Panc1 (cell line): ENCODE results near the gene B4GALT4. TPM values are rescaled to one million over a fixed set of nuclear protein-coding genes. Genes with fewer than 3 reads are reported as not detected.

Experiments
- ATAC-seq: fragments of 200-7000 bp; cut with Tn5 transposase; 2 replicates; pipeline ENCODE4 v1.9.1; 2020; ENCODE audit warnings: mild to moderate bottlenecking, moderate library complexity
- BruUV-seq: library from RNA; stranded (reverse); fragments of 400-500 nt; replicated peaks from 2 replicates; lab custom pipeline; 2021; lab: Mats Ljungman, UMichigan
- CTCF ChIA-PET: fragments of 300-600 bp; sonication (Branson Sonifier 250); formaldehyde crosslinking; loops from one replicate; lab custom pipeline; 2022; ENCODE audit warnings: antibody characterized with exemption; lab: Charles Lee
- POLR2A ChIA-PET: fragments of 300-600 bp; sonication (Branson Sonifier 250); formaldehyde crosslinking; loops from one replicate; lab custom pipeline; 2022; ENCODE audit warnings: antibody characterized with exemption; lab: Charles Lee
- DNase-seq: peaks from one replicate; pipeline ENCODE4 v3.0.0-alpha.2; 2010; ENCODE audit warnings: low read depth, low spot score
- H3K27ac ChIP-seq: 2 replicates; pipeline ENCODE4 v1.5.1; 2011; ENCODE audit warnings: mild to moderate bottlenecking, low read length, inconsistent platforms
- H3K27me3 ChIP-seq: fragments of 200-500 bp; sonication (Bioruptor generic); 2 replicates; pipeline ENCODE4 v1.6.0; 2014; ENCODE audit warnings: low read length, inconsistent platforms; ENCODE audit not compliant: control insufficient read depth, insufficient read depth
- H3K36me3 ChIP-seq: fragments of 200-500 bp; sonication (Bioruptor generic); 2 replicates; pipeline ENCODE4 v1.5.1; 2014; ENCODE audit warnings: inconsistent platforms, mild to moderate bottlenecking, low read length, moderate library complexity; ENCODE audit not compliant: control insufficient read depth, insufficient read depth
- H3K4me1 ChIP-seq: 2 replicates; pipeline ENCODE4 v1.5.1; 2011; ENCODE audit warnings: inconsistent platforms, mild to moderate bottlenecking, low read length, moderate library complexity; ENCODE audit not compliant: control insufficient read depth, insufficient read depth
- H3K4me3 ChIP-seq, 2 experiments: 2 replicates each; pipeline ENCODE4 v1.5.1; 2011 to 2012; ENCODE audit warnings: low read depth in 2 of 2, low read length in 2 of 2, mild to moderate bottlenecking in 2 of 2, inconsistent platforms in 1 of 2, moderate library complexity in 1 of 2
- H3K9me3 ChIP-seq: fragments of 200-500 bp; sonication (Bioruptor generic); 2 replicates; pipeline ENCODE4 v1.5.1; 2014; ENCODE audit warnings: low read depth, mild to moderate bottlenecking, inconsistent platforms, low read length, moderate library complexity; ENCODE audit not compliant: control insufficient read depth, insufficient read depth
- POLR2AphosphoS5 ChIP-seq: IDR thresholded peaks from 2 replicates; pipeline ENCODE4 v1.6.1; 2012; ENCODE audit warnings: mild to moderate bottlenecking, low read depth, low read length, moderate library complexity
- SIN3A ChIP-seq: IDR thresholded peaks from 2 replicates; pipeline ENCODE4 v1.6.1; 2012; ENCODE audit warnings: low read depth, mild to moderate bottlenecking, low read length, moderate library complexity, borderline replicate concordance; ENCODE audit not compliant: insufficient read depth
- TCF7L2 ChIP-seq: IDR thresholded peaks from 2 replicates; pipeline ENCODE4 v1.6.1; 2011; ENCODE audit warnings: mild to moderate bottlenecking, low read depth, low read length, inconsistent platforms
- in situ Hi-C: cut with HindIII; loops from 2 replicates; pipeline ENCODE4 v1.10.0; 2016; ENCODE audit warnings: low sequenced_read_pairs, low pct_unique_long_range_greater_than_20kb
- intact Hi-C: fragments of 100-400 bp; cut with micrococcal nuclease; formaldehyde crosslinking; loops from one replicate; pipeline ENCODE4 v1.10.0; 2022; ENCODE audit not compliant: unreplicated experiment
- total RNA-seq: library from RNA; stranded (reverse); gene quantifications from one replicate; pipeline ENCODE4 v1.2.1, GENCODE V29; 2021; ENCODE audit not compliant: unreplicated experiment
- TF ChIP-seq, protein P1 (sequence below): fragments of 450-650 bp; IDR thresholded peaks from 2 replicates; pipeline ENCODE4 v1.5.1; 2017; ENCODE audit warnings: mild to moderate bottlenecking
- TF ChIP-seq, protein P2 (sequence below), 2 experiments: IDR thresholded peaks; 2 replicates each; pipeline ENCODE4 v1.6.1; 2011 to 2012; ENCODE audit warnings: low read depth in 2 of 2, control low read depth in 1 of 2, low read length in 1 of 2, mild to moderate bottlenecking in 1 of 2, moderate library complexity in 1 of 2; ENCODE audit not compliant: insufficient read depth in 1 of 2

B4GALT4 gene
- total RNA-seq, 1 experiment from 2014 or later = 27.4 TPM

GRCh38 chr3:119206611-119207511, 33.8 kb downstream of the B4GALT4 start:
- TF ChIP-seq TCF7L2 = no peak
- TF ChIP-seq, protein P1, sequence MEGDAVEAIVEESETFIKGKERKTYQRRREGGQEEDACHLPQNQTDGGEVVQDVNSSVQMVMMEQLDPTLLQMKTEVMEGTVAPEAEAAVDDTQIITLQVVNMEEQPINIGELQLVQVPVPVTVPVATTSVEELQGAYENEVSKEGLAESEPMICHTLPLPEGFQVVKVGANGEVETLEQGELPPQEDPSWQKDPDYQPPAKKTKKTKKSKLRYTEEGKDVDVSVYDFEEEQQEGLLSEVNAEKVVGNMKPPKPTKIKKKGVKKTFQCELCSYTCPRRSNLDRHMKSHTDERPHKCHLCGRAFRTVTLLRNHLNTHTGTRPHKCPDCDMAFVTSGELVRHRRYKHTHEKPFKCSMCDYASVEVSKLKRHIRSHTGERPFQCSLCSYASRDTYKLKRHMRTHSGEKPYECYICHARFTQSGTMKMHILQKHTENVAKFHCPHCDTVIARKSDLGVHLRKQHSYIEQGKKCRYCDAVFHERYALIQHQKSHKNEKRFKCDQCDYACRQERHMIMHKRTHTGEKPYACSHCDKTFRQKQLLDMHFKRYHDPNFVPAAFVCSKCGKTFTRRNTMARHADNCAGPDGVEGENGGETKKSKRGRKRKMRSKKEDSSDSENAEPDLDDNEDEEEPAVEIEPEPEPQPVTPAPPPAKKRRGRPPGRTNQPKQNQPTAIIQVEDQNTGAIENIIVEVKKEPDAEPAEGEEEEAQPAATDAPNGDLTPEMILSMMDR = peak; percentile 15; the same call in 1 of the 2 replicates
- H3K4me3 ChIP-seq = no peak overlapping the region
- POLR2A ChIA-PET = no interaction called here
- ATAC-seq (peak; percentile 79; the same call in 1 of the 2 replicates), DNase-seq (no peak)
- no peaks in the 10 kb centered on the region for H3K36me3 ChIP-seq
- intact Hi-C loops = no loop called here
- no peaks in the 10 kb centered on the region for H3K4me1 ChIP-seq
- CTCF ChIA-PET = no interaction called here
- no peaks in the 10 kb centered on the region for H3K9me3 ChIP-seq
- no peaks in the 10 kb centered on the region for H3K27me3 ChIP-seq
- H3K27ac ChIP-seq = no peak overlapping the region
- in situ Hi-C loops = no loop called here
- BruUV-seq = no TSS peak

GRCh38 chr3:119205685-119206084, 35.0 kb downstream of the B4GALT4 start:
- no TSS peak for BruUV-seq
- no peaks in the 10 kb centered on the region for H3K27me3 ChIP-seq
- in situ Hi-C loops = no loop called here
- no peaks in the 10 kb centered on the region for H3K9me3 ChIP-seq
- no peak for ATAC-seq
- no peak overlapping the region for H3K27ac ChIP-seq
- H3K36me3 ChIP-seq = no peaks in the 10 kb centered on the region
- TF ChIP-seq TCF7L2 = no peak
- TF ChIP-seq, protein P1 = no peak
- TF ChIP-seq, protein P2, sequence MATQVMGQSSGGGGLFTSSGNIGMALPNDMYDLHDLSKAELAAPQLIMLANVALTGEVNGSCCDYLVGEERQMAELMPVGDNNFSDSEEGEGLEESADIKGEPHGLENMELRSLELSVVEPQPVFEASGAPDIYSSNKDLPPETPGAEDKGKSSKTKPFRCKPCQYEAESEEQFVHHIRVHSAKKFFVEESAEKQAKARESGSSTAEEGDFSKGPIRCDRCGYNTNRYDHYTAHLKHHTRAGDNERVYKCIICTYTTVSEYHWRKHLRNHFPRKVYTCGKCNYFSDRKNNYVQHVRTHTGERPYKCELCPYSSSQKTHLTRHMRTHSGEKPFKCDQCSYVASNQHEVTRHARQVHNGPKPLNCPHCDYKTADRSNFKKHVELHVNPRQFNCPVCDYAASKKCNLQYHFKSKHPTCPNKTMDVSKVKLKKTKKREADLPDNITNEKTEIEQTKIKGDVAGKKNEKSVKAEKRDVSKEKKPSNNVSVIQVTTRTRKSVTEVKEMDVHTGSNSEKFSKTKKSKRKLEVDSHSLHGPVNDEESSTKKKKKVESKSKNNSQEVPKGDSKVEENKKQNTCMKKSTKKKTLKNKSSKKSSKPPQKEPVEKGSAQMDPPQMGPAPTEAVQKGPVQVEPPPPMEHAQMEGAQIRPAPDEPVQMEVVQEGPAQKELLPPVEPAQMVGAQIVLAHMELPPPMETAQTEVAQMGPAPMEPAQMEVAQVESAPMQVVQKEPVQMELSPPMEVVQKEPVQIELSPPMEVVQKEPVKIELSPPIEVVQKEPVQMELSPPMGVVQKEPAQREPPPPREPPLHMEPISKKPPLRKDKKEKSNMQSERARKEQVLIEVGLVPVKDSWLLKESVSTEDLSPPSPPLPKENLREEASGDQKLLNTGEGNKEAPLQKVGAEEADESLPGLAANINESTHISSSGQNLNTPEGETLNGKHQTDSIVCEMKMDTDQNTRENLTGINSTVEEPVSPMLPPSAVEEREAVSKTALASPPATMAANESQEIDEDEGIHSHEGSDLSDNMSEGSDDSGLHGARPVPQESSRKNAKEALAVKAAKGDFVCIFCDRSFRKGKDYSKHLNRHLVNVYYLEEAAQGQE (IDR thresholded peaks at IDR 0.05; ENCODE audit: insufficient read depth in 1 of 2, low read depth in 2 of 2, low read length in 1 of 2) = no peak
- TF ChIP-seq POLR2AphosphoS5 = no peak
- no peak for TF ChIP-seq SIN3A
- H3K4me3 ChIP-seq = no peak overlapping the region
- no peaks in the 10 kb centered on the region for H3K4me1 ChIP-seq
- ChIA-PET POLR2A (no interaction called here), CTCF (no interaction called here)
- DNase-seq = no peak
- intact Hi-C loops = no loop called here
